CD4-positive, alpha-beta T cell treated with Interleukin-6 at 100 ng/mL for 8 hours (primary cell): ENCODE results near the gene GALT.

Source experiments
- DNase-seq: peaks from one replicate; pipeline ENCODE4 v3.0.0-alpha.2; 2020; ENCODE audit warnings: mixed read lengths, low spot score

GALT gene

GRCh38 chr9:34684145-34684544, 37.7 kb downstream of the GALT start:
- DNase-seq: no peak

DNA sequence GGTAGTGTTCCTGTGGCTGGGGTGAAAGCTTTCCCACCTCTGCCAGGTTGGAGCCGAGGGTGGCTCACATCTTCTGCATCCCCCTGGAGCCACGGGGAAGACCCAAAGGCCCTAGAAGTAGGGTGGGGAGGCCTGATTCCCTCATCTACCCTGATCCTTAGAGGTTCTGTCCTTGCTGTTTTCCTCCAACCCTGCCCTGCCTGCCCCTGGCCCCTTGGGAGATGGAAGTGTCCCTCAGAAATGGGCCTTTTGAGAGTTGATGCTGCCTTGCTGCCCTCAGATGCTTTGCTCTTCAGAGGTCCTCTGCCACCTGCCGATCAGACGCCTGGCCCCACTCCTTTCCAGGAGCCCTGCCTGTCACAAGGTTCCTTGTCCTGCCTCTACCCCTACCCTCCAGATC, 38.3 kb downstream of the GALT start:
- DNase-seq: no peak

DNA sequence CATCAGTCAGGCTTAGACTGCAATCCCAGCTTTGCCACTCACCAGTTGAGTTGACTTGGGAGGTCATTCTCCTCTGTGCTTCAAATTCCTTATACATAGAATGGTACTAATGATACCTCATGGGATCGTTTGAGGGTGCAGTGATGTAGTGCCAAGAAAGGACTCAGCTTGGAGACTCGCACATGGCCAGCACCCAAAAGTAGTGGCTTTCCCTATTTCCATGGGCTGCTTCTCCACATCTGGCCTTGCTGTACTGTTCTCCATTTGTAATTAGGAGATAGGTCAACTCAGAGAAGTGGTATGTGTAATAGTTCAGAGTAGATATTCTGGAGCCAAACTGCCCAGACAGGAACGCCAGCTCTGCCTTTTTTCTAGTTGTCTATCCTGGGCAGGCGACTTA, 39.1 kb downstream of the GALT start:
- DNase-seq: no peak

DNA sequence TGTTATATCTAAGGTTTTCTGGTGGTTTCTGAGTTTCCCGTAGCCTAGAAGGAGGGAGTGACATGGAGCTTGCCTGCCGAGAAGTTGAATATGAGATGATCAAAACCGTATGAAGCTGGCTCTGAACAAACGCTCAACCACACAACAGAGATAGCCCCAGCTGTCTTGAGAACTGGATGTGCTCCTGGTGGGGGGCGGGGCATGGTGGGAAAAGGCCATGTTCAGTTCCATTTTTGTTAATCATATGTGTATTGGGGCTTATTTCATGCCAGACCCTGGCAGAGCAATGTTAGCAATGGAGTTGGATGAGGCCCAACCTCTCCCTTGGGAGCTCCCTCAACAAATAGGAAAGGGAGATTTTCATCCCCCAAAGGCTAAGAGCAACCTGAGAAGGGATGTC, 39.8 kb downstream of the GALT start:
- no peak for DNase-seq

GRCh38 chr9:34686732-34687131, 40.3 kb downstream of the GALT start:
- DNase-seq: no peak

DNA sequence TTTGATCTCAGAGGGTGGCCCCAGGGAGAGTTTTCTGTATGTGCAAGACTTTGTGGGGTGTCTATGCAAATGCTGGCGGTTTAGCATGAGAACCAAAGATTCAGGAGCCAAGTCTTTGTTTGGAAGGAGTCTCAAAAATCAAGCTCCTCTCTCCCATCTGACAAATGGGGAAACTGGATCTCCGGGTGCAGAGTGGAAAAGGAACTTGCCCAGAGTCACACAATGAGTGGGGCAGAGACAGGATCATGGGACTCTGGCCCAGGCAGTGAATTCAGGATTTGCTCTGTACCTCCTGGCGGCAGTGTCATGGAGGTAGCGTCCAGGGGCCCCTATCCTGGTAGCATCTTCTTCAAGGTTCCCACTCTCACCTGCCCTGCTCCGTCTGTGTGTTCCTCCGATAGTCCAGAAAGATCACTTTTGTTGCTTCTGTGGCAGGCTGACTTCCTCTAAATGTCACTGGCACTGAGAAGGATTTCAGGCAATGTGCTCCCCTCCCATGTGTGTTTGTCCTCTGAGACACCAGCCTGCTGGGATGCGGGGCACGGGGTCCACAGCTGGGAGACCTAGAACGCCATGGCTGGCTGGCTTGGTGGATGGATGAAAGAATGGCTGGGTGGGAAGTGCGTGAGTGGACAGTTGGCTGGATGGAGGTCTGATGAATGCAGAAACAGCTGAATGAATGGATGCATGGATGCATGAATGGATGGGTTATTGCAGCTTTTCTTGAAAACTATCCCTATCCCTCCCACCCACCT, 41.0 kb downstream of the GALT start:
- DNase-seq: no peak

DNA sequence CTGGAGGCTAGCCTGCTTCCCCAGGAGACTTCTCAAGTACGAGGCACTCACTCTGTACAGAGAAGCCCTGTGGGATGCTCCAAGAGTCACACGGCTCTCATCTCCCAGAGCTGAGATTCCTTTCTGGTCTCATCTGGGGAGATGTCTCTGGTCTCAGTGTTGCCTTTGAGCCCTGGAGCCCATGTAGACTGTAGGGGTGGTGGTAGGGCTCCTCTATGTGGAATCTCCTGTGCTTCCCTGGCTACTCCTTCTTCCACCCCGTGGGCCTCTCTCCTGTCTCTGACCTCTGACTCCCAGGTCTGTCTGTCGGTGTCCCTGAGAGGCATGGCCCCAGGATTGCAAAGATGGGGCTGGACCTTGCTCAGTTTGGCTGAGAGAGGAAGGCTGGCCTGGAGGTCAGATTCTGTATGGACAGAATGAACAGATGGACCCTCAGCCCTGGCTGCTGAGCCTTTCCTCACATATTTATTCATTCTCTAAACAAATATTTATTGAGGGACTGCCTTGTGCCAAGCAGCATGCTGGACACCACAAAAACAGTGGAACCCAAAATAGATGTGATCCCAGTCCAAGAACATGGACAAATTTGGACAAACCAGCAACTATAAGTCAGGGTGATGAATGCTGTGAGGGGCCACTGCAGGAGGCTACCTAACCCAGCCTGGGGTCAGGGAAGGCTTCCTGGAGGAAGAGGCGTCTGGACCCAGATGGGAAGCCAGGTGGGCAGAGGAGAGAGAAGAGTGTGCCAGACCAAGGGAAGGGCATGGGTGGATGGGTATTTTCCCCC, 42.0 kb downstream of the GALT start:
- no peak for DNase-seq

DNA sequence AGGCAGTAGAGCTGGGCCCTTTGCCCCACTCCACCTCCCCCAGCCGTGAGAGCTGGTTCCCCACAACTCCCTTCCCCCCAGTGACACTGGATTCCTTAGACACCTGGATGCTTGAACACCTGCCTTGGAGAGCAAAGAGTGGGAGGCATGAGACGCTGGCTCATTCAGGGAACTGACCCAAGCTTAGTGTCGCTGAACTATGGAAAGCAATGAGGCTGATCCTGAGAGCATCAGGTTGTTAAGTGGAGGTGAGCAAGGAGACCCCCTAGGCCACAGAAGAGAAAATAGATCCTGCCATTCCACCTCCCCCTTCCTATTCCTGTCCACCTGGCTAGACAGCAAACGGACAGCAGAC, 42.6 kb downstream of the GALT start:
- DNase-seq: no peak

DNA sequence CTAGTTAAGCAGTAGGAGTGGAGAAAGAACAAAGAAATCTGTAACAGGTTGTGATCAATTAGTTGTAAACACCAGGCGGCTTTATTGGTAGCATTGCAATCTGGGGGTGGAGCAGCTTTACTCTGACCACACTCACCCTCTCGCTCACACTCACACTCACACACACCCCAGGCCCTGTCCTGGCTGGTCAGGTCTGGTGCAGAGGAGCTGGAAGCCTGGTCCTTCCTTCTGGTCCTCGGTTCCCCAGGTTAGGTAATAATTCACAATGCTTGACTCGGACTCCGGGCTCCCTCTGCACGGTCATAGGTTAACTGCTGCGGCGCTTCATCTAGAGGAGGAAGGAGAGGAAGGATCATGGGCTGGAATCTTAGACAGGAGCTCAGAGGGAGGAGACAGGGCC, 43.0 kb downstream of the GALT start:
- DNase-seq: no peak

- no peak for DNase-seq
Measured at GRCh38 chr9:34690983-34691935, 44.8 kb downstream of the GALT start, which contains the start of gene CCL19. Gene CCL19, minus strand, starts transcription at chr9:34691276. Its CDS starts 137 bp downstream, at chr9:34691139.

DNA sequence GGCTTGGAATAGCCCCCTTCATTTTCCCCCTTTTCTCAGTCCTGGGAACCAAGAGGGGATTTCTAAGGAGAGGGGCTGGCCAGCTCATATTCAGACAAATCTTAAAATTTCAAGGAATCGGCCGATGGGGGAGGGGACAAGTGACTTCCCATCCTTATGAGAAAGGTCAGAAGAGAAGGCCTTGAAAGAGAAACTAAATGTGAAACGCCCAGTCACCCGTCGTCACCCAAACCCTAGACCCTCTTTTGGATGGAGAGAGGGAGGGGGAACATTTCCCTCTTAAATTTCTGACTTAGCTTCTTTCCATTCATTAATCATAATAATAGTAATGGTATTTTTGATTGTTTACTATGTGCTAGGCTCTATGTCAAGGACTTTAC, 45.5 kb downstream of the GALT start:
- DNase-seq: no peak

DNA sequence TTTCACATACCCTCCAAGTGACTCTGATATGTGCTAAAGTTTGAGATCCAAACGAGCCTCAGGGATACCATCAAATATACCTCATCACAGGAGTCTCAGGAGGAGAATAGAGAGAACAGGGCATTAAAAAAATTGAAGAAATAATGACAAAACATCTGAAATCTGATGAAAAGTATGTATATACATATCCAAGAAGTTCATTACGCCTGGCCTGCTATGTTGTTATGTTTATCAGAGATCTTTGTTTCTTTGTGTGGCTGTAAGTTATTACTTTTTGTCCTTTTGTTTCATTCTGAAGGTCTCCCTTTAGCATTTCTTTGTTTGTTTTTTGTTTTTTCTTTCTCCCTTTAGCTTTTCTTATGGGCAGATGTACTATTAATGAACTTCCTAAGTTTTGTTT, 47.1 kb downstream of the GALT start:
- DNase-seq: no peak

GRCh38 chr9:34694811-34695210, 48.3 kb downstream of the GALT start:
- no peak for DNase-seq
